Measurements from ENCODE around the gene SOS2.

- TF ChIP-seq CTCF (IDR thresholded peaks at IDR 0.05) (no peak), POLR2A (IDR thresholded peaks at IDR 0.05) (no peak), EP300 (IDR thresholded peaks at IDR 0.05) (no peak), POLR2AphosphoS5 (IDR thresholded peaks at IDR 0.05) (no peak)
Observed at GRCh38 chr14:50272498-50272897, 41.1 kb upstream of the SOS2 start.

Data from upper lobe of left lung (tissue), 4 donors.